ENCODE measurements around the gene LRIG2.

GRCh38 chr1:113055570-113055969 lies 17.4 kb upstream of the LRIG2 start:
- TF ChIP-seq SIN3A (IDR thresholded peaks at IDR 0.05; ENCODE audit: borderline replicate concordance, insufficient read depth, low read length): no peak
- no peak for TF ChIP-seq REST (IDR thresholded peaks at IDR 0.05; ENCODE audit: insufficient read depth in 1 of 2, low read depth in 2 of 2, low read length in 2 of 2)
- no peak for TF ChIP-seq POLR2AphosphoS5 (IDR thresholded peaks at IDR 0.05; ENCODE audit: low read depth, low read length)
- TF ChIP-seq TAF1 (IDR thresholded peaks at IDR 0.05; ENCODE audit: borderline replicate concordance, insufficient read depth, low read length): no peak

All from PFSK-1 (cell line).